GM23248 (cell line): ENCODE results near the gene PAQR7. TPM values are rescaled to one million over a fixed set of nuclear protein-coding genes. Genes with fewer than 3 reads are reported as not detected.

ENCODE experiments used
- DNase-seq: peaks from one replicate; pipeline ENCODE4 v3.0.0-alpha.2; 2015
- H2AFZ ChIP-seq: fragments of 200-600 bp; sonication (generic); 2 replicates; pipeline ENCODE4 v1.6.1; 2016; ENCODE audit warnings: antibody characterized with exemption
- H3F3A ChIP-seq: fragments of 200-600 bp; sonication (generic); 2 replicates; pipeline ENCODE4 v1.6.1; 2016; ENCODE audit warnings: mild to moderate bottlenecking, antibody characterized with exemption, mixed run types; ENCODE audit not compliant: insufficient read depth
- H3K27ac ChIP-seq: fragments of 200-600 bp; sonication (generic); 2 replicates; pipeline ENCODE4 v1.5.1; 2016; ENCODE audit warnings: mild to moderate bottlenecking
- H3K27me3 ChIP-seq: fragments of 200-600 bp; sonication (generic); replicated peaks from 2 replicates; pipeline ENCODE4 v1.6.1; 2016; ENCODE audit warnings: mild to moderate bottlenecking; ENCODE audit not compliant: insufficient read depth
- H3K36me3 ChIP-seq: fragments of 200-600 bp; sonication (generic); 2 replicates; pipeline ENCODE4 v1.6.1; 2016; ENCODE audit warnings: low read depth, mild to moderate bottlenecking
- H3K4me1 ChIP-seq: fragments of 200-600 bp; sonication (generic); 2 replicates; pipeline ENCODE4 v1.6.1; 2016; ENCODE audit warnings: mild to moderate bottlenecking; ENCODE audit not compliant: insufficient read depth
- H3K4me2 ChIP-seq: fragments of 200-600 bp; sonication (generic); one replicate; pipeline ENCODE4 v1.6.1; 2016; ENCODE audit warnings: mild to moderate bottlenecking; ENCODE audit not compliant: unreplicated experiment
- H3K4me3 ChIP-seq: fragments of 200-600 bp; sonication (generic); 2 replicates; pipeline ENCODE4 v1.5.1; 2016; ENCODE audit warnings: mild to moderate bottlenecking
- H3K79me2 ChIP-seq: fragments of 200-600 bp; sonication (generic); 2 replicates; pipeline ENCODE4 v1.6.1; 2016; ENCODE audit warnings: mild to moderate bottlenecking; ENCODE audit not compliant: insufficient read depth
- H3K9ac ChIP-seq: fragments of 200-600 bp; sonication (generic); 2 replicates; pipeline ENCODE4 v1.6.1; 2016; ENCODE audit warnings: mild to moderate bottlenecking
- H3K9me2 ChIP-seq: fragments of 200-600 bp; sonication (generic); 2 replicates; pipeline ENCODE4 v1.6.1; 2016; ENCODE audit warnings: mixed run types, mild to moderate bottlenecking, moderate library complexity; ENCODE audit not compliant: insufficient read depth
- H3K9me3 ChIP-seq: fragments of 200-600 bp; sonication (generic); one replicate; pipeline ENCODE4 v1.6.1; 2017; ENCODE audit warnings: low read depth
- H4K20me1 ChIP-seq: fragments of 200-600 bp; sonication (generic); 2 replicates; pipeline ENCODE4 v1.6.0; 2016; ENCODE audit not compliant: insufficient read depth
- EZH2 ChIP-seq: fragments of 200-600 bp; sonication (generic); IDR thresholded peaks from 2 replicates; pipeline ENCODE4 v1.6.1; 2018; ENCODE audit warnings: antibody characterized with exemption, mild to moderate bottlenecking; ENCODE audit not compliant: insufficient read depth, poor library complexity, severe bottlenecking
- EZH2phosphoT487 ChIP-seq: fragments of 200-600 bp; sonication (generic); IDR thresholded peaks from 2 replicates; pipeline ENCODE4 v1.6.1; 2018; ENCODE audit warnings: antibody characterized with exemption, moderate library complexity, mild to moderate bottlenecking, low read depth; ENCODE audit not compliant: insufficient read depth
- WGBS, 2 experiments: methylation state at CpG; one replicate each; pipeline ENCODE4 v1.1.6; 2015 to 2017; ENCODE audit warnings: low lambda C conversion rate in 2 of 2, low coverage in 1 of 2; ENCODE audit errors: missing lambda C conversion rate in 2 of 2; 5-methylcytosine and 5-hydroxymethylcytosine counted together
- in situ Hi-C: fragments of 300-500 bp; cut with MboI; formaldehyde crosslinking; loops from 2 replicates; pipeline ENCODE4 v1.15.0; 2020
- polyA plus RNA-seq: library from polyadenylated mRNA; unstranded; fragments of >200 nt; fragmentation: Nextera tagmentation; extraction: Ambion mirVana; gene quantifications from 2 replicates; pipeline ENCODE4 v1.2.1, GENCODE V29; 2016
- total RNA-seq: library from RNA; depleted of rRNA; stranded (reverse); fragments of >200 nt; shearing (Covaris generic); gene quantifications from 2 replicates; pipeline ENCODE4 v1.2.3, GENCODE V29; 2014

The PAQR7 gene
- total and polyA plus RNA-seq, 2 experiments from 2014 or later: 12.7 to 20.6 TPM

DNA sequence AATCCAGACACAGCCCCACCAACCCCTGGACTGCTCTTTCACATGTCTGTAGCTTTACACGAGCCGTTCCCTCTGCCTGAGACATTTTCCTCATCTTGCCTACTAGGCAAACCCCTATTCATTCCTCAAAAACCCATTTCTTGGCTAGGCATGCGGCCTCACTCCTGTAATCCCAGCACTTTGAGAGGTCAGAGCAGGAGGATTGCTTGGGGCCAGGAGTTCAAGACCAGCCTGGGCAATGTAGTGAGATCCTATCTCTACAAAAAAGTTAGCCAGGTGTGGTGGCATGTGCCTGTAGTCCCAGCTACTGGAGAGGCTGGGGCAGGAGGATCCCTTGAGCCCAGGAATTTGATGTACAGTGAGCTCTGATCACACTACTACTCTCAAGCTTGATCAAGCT is 11.1 kb downstream of the PAQR7 start:
- Histone ChIP-seq H3F3A (peaks cover 8% of the 10 kb centered on the region), H3K27ac (no peak overlapping the region), H3K27me3 (no peaks in the 10 kb centered on the region), H3K4me2 (no peak overlapping the region), H3K79me2 (no peaks in the 10 kb centered on the region), H3K36me3 (no peaks in the 10 kb centered on the region; the same call in 1 of the 2 replicates), H3K9me3 (no peaks in the 10 kb centered on the region), H2AFZ (no peak overlapping the region), H3K4me1 (no peaks in the 10 kb centered on the region), H3K9me2 (no peaks in the 10 kb centered on the region), H3K9ac (no peak overlapping the region), H4K20me1 (no peaks in the 10 kb centered on the region), H3K4me3 (no peak overlapping the region)
- in situ Hi-C loops: no loop called here
- TF ChIP-seq EZH2: no peak
- TF ChIP-seq EZH2phosphoT487: no peak
- no peak for DNase-seq
- 97 to 99% methylated on average over 3 of the region's 3 CpGs for WGBS, 2 experiments

DNA sequence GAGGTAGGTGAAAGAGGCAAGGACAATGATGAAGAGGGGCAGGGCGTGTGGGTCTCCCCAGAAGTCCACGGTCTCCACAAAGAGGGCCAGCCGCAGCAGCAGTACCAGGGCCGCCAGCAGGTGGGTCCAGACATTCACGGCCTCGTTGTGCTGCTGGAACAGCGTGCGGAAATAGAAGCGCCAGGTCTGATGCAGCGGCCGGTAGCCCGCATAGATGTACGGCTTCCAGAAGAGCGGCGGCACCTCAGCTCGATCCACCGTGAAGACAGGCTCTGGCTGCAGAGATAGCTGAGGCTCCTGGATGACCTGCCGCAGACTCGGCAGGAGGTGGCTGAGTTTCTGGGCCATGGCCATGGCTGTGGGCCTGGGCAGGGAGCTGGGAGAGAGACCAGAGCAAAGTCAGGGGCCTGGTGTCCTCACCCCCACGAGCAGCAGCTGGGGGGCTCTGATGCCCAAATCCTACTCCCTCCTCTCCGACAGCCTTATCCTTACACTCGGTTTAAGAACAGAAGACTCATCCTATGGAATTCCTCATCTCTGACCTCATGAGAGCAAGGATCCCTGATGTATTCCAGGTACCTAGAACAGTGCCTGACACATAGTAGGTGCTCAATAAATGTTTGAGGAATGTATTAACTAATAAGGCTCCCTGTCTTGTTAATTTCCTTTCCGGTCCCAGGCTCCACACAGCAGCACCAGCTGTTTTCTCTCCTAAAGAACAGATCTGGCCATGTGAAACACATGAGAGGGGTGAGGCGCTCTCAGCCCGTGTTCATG is 11.8 kb downstream of the PAQR7 start:
- in situ Hi-C loops: no loop called here
- TF ChIP-seq EZH2phosphoT487 (no peak), EZH2 (no peak)
- Histone ChIP-seq H3K27me3 (no peaks in the 10 kb centered on the region), H3K4me2 (no peak overlapping the region), H3K27ac (no peak overlapping the region), H4K20me1 (no peaks in the 10 kb centered on the region), H3K9ac (no peak overlapping the region), H3K36me3 (no peaks in the 10 kb centered on the region; the same call in 1 of the 2 replicates), H3K79me2 (peaks cover 2% of the 10 kb centered on the region; the same call in 1 of the 2 replicates), H3K9me2 (no peaks in the 10 kb centered on the region), H2AFZ (no peak overlapping the region), H3K4me1 (no peaks in the 10 kb centered on the region), H3K4me3 (no peak overlapping the region), H3F3A (peaks cover 8% of the 10 kb centered on the region), H3K9me3 (no peaks in the 10 kb centered on the region)
- 92 to 93% methylated on average over 24 to 25 of the region's 25 CpGs for WGBS, 2 experiments
- DNase-seq: no peak

DNA sequence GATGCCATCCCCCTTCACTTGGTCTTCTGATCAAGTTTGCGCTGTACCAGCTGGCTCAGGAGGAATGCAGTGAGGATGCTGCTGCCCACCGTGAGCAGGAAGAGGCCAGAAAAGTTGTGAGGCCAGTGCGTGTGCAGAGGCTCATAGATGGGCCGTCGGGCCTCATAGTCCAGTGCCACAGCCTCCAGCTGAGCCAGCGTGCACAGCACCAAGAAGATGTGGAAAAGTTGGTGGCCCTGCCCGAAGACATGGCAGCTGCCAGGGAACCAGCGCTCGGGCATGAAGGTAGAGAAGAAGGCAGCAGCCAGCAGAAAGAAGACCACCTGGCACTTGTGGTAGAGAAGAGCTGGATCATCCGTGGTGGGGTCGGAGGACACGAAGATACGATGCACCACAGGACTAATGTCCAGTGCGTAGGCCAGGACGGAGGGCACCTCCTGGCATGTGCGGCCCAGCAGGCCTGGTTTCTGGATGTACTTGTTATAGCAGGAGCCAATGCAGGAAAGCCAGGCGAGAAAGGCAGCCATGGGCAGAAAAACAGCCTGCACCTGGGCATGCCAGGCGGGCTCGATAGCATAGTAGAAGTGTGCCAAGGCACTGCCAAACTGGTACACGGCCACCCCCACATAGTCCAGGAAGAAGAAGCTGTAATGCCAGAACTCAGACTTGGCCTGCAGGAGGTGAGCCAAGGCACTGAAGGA is 12.6 kb downstream of the PAQR7 start:
- Histone ChIP-seq H4K20me1 (no peaks in the 10 kb centered on the region), H3K27ac (no peak overlapping the region), H3K9ac (no peak overlapping the region), H3K9me3 (no peaks in the 10 kb centered on the region), H3K36me3 (no peaks in the 10 kb centered on the region; the same call in 1 of the 2 replicates), H3K27me3 (no peaks in the 10 kb centered on the region), H3F3A (peaks cover 8% of the 10 kb centered on the region), H3K4me2 (no peak overlapping the region), H3K4me3 (no peak overlapping the region), H3K79me2 (peaks cover 8% of the 10 kb centered on the region; the same call in 1 of the 2 replicates), H3K4me1 (no peaks in the 10 kb centered on the region), H3K9me2 (no peaks in the 10 kb centered on the region), H2AFZ (no peak overlapping the region)
- WGBS, 2 experiments: 98 to 99% methylated on average over 20 of the region's 20 CpGs
- no peak for DNase-seq
- TF ChIP-seq EZH2phosphoT487: no peak
- TF ChIP-seq EZH2: no peak
- in situ Hi-C loops: no loop called here

DNA sequence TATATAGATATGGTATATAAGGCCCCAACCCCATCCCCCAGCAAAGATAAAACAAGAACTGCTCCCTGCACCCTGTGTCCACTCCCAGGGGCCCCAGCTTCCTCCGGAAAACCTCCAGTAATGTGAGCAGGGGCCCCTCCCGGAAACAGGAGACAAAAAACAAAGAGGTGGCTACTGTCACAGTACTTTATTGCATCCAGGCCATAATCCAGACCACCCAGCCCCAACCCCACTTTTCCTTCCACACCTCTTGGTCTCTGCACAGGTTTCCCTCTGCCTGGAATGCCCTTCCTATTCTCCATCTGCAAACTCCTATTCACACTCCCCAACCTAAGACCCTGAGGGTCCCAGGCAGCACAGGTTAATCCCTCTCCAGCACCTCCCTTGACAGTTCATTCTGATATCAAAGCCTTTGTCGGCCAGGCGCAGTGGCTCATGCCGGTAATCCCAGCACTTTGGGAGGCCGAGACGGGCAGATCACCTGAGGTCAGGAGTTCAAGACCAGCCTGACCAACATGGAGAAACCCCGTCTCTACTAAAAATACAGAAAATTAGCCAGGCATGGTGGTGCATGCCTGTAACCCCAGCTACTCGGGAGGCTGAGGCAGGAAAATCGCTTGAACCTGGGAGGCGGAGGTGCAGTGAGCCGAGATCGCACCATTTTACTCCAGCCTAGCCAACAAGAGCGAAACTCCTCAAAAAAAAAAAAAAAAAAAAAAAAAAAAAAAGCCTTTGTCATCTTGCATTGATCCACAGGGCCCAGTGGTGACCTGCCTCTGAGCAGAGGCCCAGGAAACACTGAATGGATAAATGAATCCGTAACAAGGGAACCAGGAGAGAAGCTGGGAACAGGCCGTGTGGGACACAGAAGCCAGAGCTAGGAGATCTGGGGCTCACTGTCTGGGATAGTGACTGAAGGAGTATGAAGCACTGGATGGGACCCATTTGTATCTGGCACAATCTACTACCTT is 13.9 kb downstream of the PAQR7 start:
- H2AFZ ChIP-seq: no peak overlapping the region
- H3K27me3 ChIP-seq: no peaks in the 10 kb centered on the region
- H3K4me1 ChIP-seq: no peaks in the 10 kb centered on the region
- no peak overlapping the region for H3K9ac ChIP-seq
- H3K36me3 ChIP-seq: no peaks in the 10 kb centered on the region; the same call in 1 of the 2 replicates
- H3K9me2 ChIP-seq: no peaks in the 10 kb centered on the region
- no peaks in the 10 kb centered on the region for H4K20me1 ChIP-seq
- peaks cover 19% of the 10 kb centered on the region; the same call in 1 of the 2 replicates for H3K79me2 ChIP-seq
- 79 to 85% methylated on average over 10 to 16 of the region's 16 CpGs for WGBS, 2 experiments
- in situ Hi-C loops: no loop called here
- H3K4me3 ChIP-seq: no peak overlapping the region
- TF ChIP-seq EZH2 (no peak), EZH2phosphoT487 (no peak)
- no peak overlapping the region for H3K4me2 ChIP-seq
- no peak for DNase-seq
- H3F3A ChIP-seq: peaks cover 8% of the 10 kb centered on the region
- H3K9me3 ChIP-seq: no peaks in the 10 kb centered on the region
- no peak overlapping the region for H3K27ac ChIP-seq
